IMR-90 (cell line): ENCODE measurements around the gene GRID1. TPM values are rescaled to one million over a fixed set of nuclear protein-coding genes. Genes with fewer than 3 reads are reported as not detected.

Experiments
- ATAC-seq: fragments of 200-7000 bp; cut with Tn5 transposase; 2 replicates; pipeline ENCODE4 v1.9.1; 2020; ENCODE audit warnings: low read depth, mild to moderate bottlenecking, moderate library complexity
- BruUV-seq: library from RNA; stranded (reverse); fragments of 400-500 nt; replicated peaks from 2 replicates; lab custom pipeline; 2021; lab: Mats Ljungman, UMichigan
- CTCF ChIA-PET: fragments of 300-600 bp; formaldehyde crosslinking; extraction: SDS; loops from one replicate; lab custom pipeline; 2021; ENCODE audit warnings: antibody characterized with exemption; lab: Yijun Ruan, JAX
- POLR2A ChIA-PET: fragments of 300-600 bp; sonication (Branson Sonifier 250); formaldehyde crosslinking; loops from one replicate; lab custom pipeline; 2022; ENCODE audit warnings: antibody characterized with exemption; ENCODE audit not compliant: unreplicated experiment; lab: Charles Lee
- DNase-seq: peaks from one replicate; pipeline ENCODE4 v3.0.0; 2013
- H2AFZ ChIP-seq: replicated peaks from 2 replicates; pipeline ENCODE3; 2013; ENCODE audit warnings: low read length, mild to moderate bottlenecking; ENCODE audit not compliant: poor library complexity
- H2AK5ac ChIP-seq: 2 replicates; pipeline ENCODE4 v1.6.1; 2013; ENCODE audit warnings: low read depth, low read length, inconsistent platforms
- H2AK9ac ChIP-seq: replicated peaks from 2 replicates; pipeline ENCODE3; 2013; ENCODE audit warnings: mild to moderate bottlenecking, low read depth, low read length, moderate library complexity; ENCODE audit not compliant: poor library complexity
- H2BK120ac ChIP-seq: 2 replicates; pipeline ENCODE4 v1.6.1; 2013; ENCODE audit warnings: low read depth, low read length, inconsistent platforms
- H2BK15ac ChIP-seq: 3 replicates; pipeline ENCODE4 v1.6.1; 2013; ENCODE audit warnings: low read depth, low read length, inconsistent platforms
- H2BK20ac ChIP-seq: 2 replicates; pipeline ENCODE4 v1.6.1; 2013; ENCODE audit warnings: low read depth, mild to moderate bottlenecking, inconsistent platforms, low read length, moderate library complexity
- H2BK5ac ChIP-seq: 2 replicates; pipeline ENCODE4 v1.6.1; 2013; ENCODE audit warnings: mild to moderate bottlenecking, low read depth, low read length, inconsistent platforms; ENCODE audit not compliant: poor library complexity, severe bottlenecking
- H3K14ac ChIP-seq: replicated peaks from 2 replicates; pipeline ENCODE4 v1.6.1; 2013; ENCODE audit warnings: low read depth, low read length, inconsistent platforms
- H3K18ac ChIP-seq: 2 replicates; pipeline ENCODE4 v1.6.1; 2013; ENCODE audit warnings: low read depth, low read length, control low read depth
- H3K23ac ChIP-seq: 2 replicates; pipeline ENCODE4 v1.6.1; 2013; ENCODE audit warnings: low read depth, low read length, inconsistent platforms
- H3K27ac ChIP-seq: 2 replicates; pipeline ENCODE4 v1.5.1; 2013; ENCODE audit warnings: mild to moderate bottlenecking, control low read depth, low read length; ENCODE audit not compliant: insufficient read depth
- H3K27me3 ChIP-seq: 2 replicates; pipeline ENCODE4 v1.6.1; 2013; ENCODE audit warnings: low read length; ENCODE audit not compliant: control insufficient read depth, insufficient read depth
- H3K36me3 ChIP-seq: 2 replicates; pipeline ENCODE4 v1.6.1; 2013; ENCODE audit warnings: low read length, mixed read lengths; ENCODE audit not compliant: control insufficient read depth, insufficient read depth
- H3K4ac ChIP-seq: 2 replicates; pipeline ENCODE4 v1.6.1; 2013; ENCODE audit warnings: low read depth, low read length, inconsistent platforms
- H3K4me1 ChIP-seq: 2 replicates; pipeline ENCODE4 v1.6.1; 2013; ENCODE audit warnings: low read length, mixed read lengths; ENCODE audit not compliant: control insufficient read depth, insufficient read depth
- H3K4me2 ChIP-seq: 2 replicates; pipeline ENCODE4 v1.6.1; 2013; ENCODE audit warnings: low read depth, mild to moderate bottlenecking, control low read depth, low read length, moderate library complexity
- H3K4me3 ChIP-seq: 2 replicates; pipeline ENCODE4 v1.5.1; 2013; ENCODE audit warnings: low read depth, mild to moderate bottlenecking, control low read depth, low read length, moderate library complexity; ENCODE audit not compliant: insufficient read depth
- H3K56ac ChIP-seq: 2 replicates; pipeline ENCODE4 v1.6.1; 2013; ENCODE audit warnings: low read length, inconsistent platforms; ENCODE audit not compliant: insufficient read depth; ENCODE audit errors: extremely low read depth
- H3K79me1 ChIP-seq, 2 experiments: 2 replicates each; pipeline ENCODE4 v1.6.1; 2013; ENCODE audit warnings: low read length in 2 of 2, inconsistent platforms in 1 of 2, low read depth in 1 of 2
- H3K9ac ChIP-seq: 2 replicates; pipeline ENCODE4 v1.6.1; 2013; ENCODE audit warnings: low read depth, low read length, control low read depth
- H3K9me1 ChIP-seq: 2 replicates; pipeline ENCODE4 v1.6.1; 2013; ENCODE audit warnings: low read length, inconsistent platforms; ENCODE audit not compliant: insufficient read depth
- H3K9me3 ChIP-seq: 2 replicates; pipeline ENCODE4 v1.6.1; 2013; ENCODE audit warnings: low read length; ENCODE audit not compliant: control insufficient read depth, insufficient read depth
- H4K20me1 ChIP-seq: 2 replicates; pipeline ENCODE4 v1.6.1; 2013; ENCODE audit warnings: low read length, inconsistent platforms; ENCODE audit not compliant: insufficient read depth
- H4K5ac ChIP-seq: 2 replicates; pipeline ENCODE4 v1.6.1; 2013; ENCODE audit warnings: mild to moderate bottlenecking, low read depth, low read length, control low read depth
- H4K8ac ChIP-seq, 2 experiments: 2 replicates each; pipeline ENCODE4 v1.6.1; 2013; ENCODE audit warnings: low read depth in 2 of 2, low read length in 2 of 2, control low read depth in 1 of 2, inconsistent platforms in 1 of 2
- H4K91ac ChIP-seq: 2 replicates; pipeline ENCODE4 v1.6.1; 2013; ENCODE audit warnings: low read depth, low read length, inconsistent platforms; ENCODE audit not compliant: insufficient read depth
- CHD1 ChIP-seq: IDR thresholded peaks from 2 replicates; pipeline ENCODE4 v1.6.1; 2012; ENCODE audit warnings: low read depth, low read length, improper control_type of control experiment
- CTCF ChIP-seq: conservative IDR thresholded peaks from 2 replicates; pipeline ENCODE4 v1.5.1; 2012; ENCODE audit warnings: mild to moderate bottlenecking, low read depth, low read length, improper control_type of control experiment
- ELK1 ChIP-seq: fragments of 150-350 bp; IDR thresholded peaks from 2 replicates; pipeline ENCODE4 v1.6.1; 2016; ENCODE audit warnings: low read depth, mild to moderate bottlenecking, low read length, moderate library complexity, borderline replicate concordance
- FOS ChIP-seq: fragments of 150-350 bp; IDR thresholded peaks from 2 replicates; pipeline ENCODE4 v1.6.1; 2016; ENCODE audit warnings: low read depth, low read length
- MAFK ChIP-seq: IDR thresholded peaks from 2 replicates; pipeline ENCODE4 v1.6.1; 2012; ENCODE audit warnings: low read depth, low read length, improper control_type of control experiment
- NFE2L2 ChIP-seq: fragments of 150-350 bp; IDR thresholded peaks from 2 replicates; pipeline ENCODE4 v1.6.1; 2016; ENCODE audit warnings: low read depth, mild to moderate bottlenecking, low read length
- POLR2A ChIP-seq: IDR thresholded peaks from 2 replicates; pipeline ENCODE4 v1.6.1; 2012; ENCODE audit warnings: mild to moderate bottlenecking, low read depth, low read length
- RFX5 ChIP-seq: IDR thresholded peaks from 2 replicates; pipeline ENCODE4 v1.8.0; 2012; ENCODE audit warnings: low read depth, mild to moderate bottlenecking, low read length, moderate library complexity
- SMC3 ChIP-seq: fragments of 150-350 bp; IDR thresholded peaks from 2 replicates; pipeline ENCODE4 v1.6.1; 2016; ENCODE audit warnings: low read depth, mild to moderate bottlenecking, antibody characterized with exemption, low read length, moderate library complexity
- WGBS, 2 experiments: methylation state at CpG; one replicate each; pipeline versions ENCODE4 v1.1.5 to v1.1.7; 2013; ENCODE audit warnings: missing lambda C conversion rate in 2 of 2; ENCODE audit not compliant: insufficient read length in 1 of 2; ENCODE audit errors: extremely low coverage in 2 of 2; 5-methylcytosine and 5-hydroxymethylcytosine counted together
- dilution Hi-C: fragments of 300-500 bp; cut with HindIII; formaldehyde crosslinking; loops from one replicate; pipeline ENCODE4 v1.14.3; 2018; ENCODE audit warnings: low sequenced_read_pairs; ENCODE audit not compliant: unreplicated experiment
- in situ Hi-C: fragments of 300-500 bp; cut with MboI; formaldehyde crosslinking; loops from 3 replicates; pipeline ENCODE4 v1.14.3; 2019; ENCODE audit warnings: low sequenced_read_pairs, inconsistent platforms, mixed read lengths
- intact Hi-C: fragments of 100-400 bp; cut with micrococcal nuclease; formaldehyde crosslinking; loops from 2 replicates; pipeline ENCODE4 v1.10.0; 2022
- polyA plus RNA-seq, 3 experiments: library from polyadenylated mRNA; depleted of rRNA; stranded (reverse); fragments of >200 nt; gene quantifications; 2 replicates each; pipeline ENCODE4 v1.2.3, GENCODE V29; 2012; ENCODE audit warnings: low replicate concordance in 1 of 3
- total RNA-seq: library from RNA; depleted of rRNA; stranded (reverse); fragments of >200 nt; gene quantifications from 2 replicates; pipeline ENCODE4 v1.2.3, GENCODE V29; 2012

The GRID1 gene
- total and polyA plus RNA-seq, 2 of the 4 experiments (the other 2 are of a cell fraction): not detected

DNA sequence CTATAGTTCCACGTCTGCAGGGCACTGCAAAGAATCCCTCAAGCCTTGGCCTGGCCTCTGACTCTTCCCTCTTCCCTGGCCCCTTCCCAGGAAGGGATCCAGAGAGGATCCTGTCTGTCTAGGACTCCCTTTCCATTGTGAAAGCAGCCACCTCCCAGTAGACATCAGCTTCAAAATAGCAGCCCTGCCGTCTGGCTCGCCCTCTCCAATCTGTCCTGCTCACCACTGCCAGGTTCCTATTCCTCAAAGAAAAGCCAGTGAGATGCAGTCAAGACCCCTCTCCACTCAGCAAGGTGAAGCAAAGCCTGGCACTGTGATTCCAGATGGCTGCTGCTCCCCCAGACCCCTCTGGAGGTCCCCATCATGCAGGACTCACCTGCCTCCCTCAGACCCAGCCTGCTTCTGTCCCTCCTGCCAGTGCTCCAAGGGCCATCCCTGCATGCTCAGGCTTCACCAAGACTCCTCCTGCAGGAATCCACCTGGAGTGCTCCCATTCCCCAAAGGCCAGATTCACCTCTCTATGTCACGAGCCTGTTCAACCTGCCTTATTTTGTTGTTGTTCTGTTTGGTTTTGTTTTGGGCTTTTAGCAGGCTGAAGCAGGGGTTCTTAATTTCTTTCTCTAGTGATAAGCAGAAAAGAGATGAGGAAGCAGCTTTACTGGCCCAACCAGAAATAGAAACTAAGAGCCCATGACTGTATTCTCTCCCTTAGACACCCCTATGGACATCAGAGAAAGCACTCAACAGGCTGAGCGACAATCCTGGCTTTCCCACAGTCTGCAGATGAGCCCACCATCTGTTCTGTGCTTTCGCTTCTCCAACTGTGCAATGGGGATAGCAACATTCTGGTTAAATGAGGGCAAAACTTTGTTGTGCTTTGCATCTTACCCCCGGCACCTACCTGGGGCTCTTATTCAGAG, 305.1 kb downstream of the GRID1 start:
- H2AK5ac ChIP-seq: no peak overlapping the region
- no peaks in the 10 kb centered on the region for H4K20me1 ChIP-seq
- peaks cover 4% of the 10 kb centered on the region; the same call in 1 of the 2 replicates for H3K9me3 ChIP-seq
- no peak overlapping the region for H3K4me2 ChIP-seq
- H3K36me3 ChIP-seq: no peaks in the 10 kb centered on the region
- ATAC-seq: no peak
- H3K14ac ChIP-seq: no peak overlapping the region
- DNase-seq: no peak
- no peaks in the 10 kb centered on the region for H3K9me1 ChIP-seq
- no peaks in the 10 kb centered on the region for H3K27me3 ChIP-seq
- no peaks in the 10 kb centered on the region for H3K4me1 ChIP-seq
- BruUV-seq: no TSS peak
- no peak overlapping the region for H2BK15ac ChIP-seq
- H3K18ac ChIP-seq: no peak overlapping the region
- ChIA-PET POLR2A (no interaction called here), CTCF (no interaction called here)
- H2BK5ac ChIP-seq: no peak overlapping the region
- no peak overlapping the region for H4K8ac ChIP-seq
- WGBS, 2 experiments: 0% methylated on average over 1 of the region's 7 CpGs; no CpG with 5 or more reads in 1 of the 2 experiments
- no peak overlapping the region for H4K5ac ChIP-seq
- in situ Hi-C loops (no loop called here), dilution Hi-C loops (no loop called here), intact Hi-C loops (no loop called here)
- no peak overlapping the region for H2BK20ac ChIP-seq
- no peak overlapping the region for H4K91ac ChIP-seq
- no peak overlapping the region for H3K56ac ChIP-seq
- TF ChIP-seq POLR2A: no peak
- TF ChIP-seq ELK1: no peak
- no peak for TF ChIP-seq FOS
- no peak for TF ChIP-seq NFE2L2
- no peak for TF ChIP-seq RFX5
- TF ChIP-seq CTCF: no peak
- no peak for TF ChIP-seq MAFK
- TF ChIP-seq SMC3: no peak
- TF ChIP-seq CHD1: no peak
- no peak overlapping the region for H3K4me3 ChIP-seq
- H3K4ac ChIP-seq: no peak overlapping the region
- no peak overlapping the region for H3K23ac ChIP-seq
- no peak overlapping the region for H3K9ac ChIP-seq
- H3K27ac ChIP-seq: no peak overlapping the region
- no peak overlapping the region for H2AK9ac ChIP-seq
- no peak overlapping the region for H2AFZ ChIP-seq
- H2BK120ac ChIP-seq: no peak overlapping the region
- no peaks in the 10 kb centered on the region for H3K79me1 ChIP-seq
